K562 (cell line): ENCODE data around the gene SERPIND1. TPM values are rescaled to one million over a fixed set of nuclear protein-coding genes. Genes with fewer than 3 reads are reported as not detected.

Experiments used
- BRCA1 ChIP-seq, 2 experiments: fragments of 450-650 bp in 1 of 2; sonication (generic) in 1 of 2; formaldehyde crosslinking in 1 of 2; IDR thresholded peaks; 2 replicates each; pipeline versions ENCODE4 v1.5.0 to v1.6.1; 2017 to 2020; ENCODE audit warnings: mild to moderate bottlenecking in 1 of 2, missing genetic modification reagents in 1 of 2
- EGR1 ChIP-seq: fragments of 450-650 bp; conservative IDR thresholded peaks from 2 replicates; pipeline ENCODE4 v1.6.1; 2017; ENCODE audit warnings: mild to moderate bottlenecking
- KAT2B ChIP-seq: IDR thresholded peaks from one replicate; pipeline ENCODE4 v1.6.1; 2012; ENCODE audit warnings: low read depth, mild to moderate bottlenecking, control low read depth, inconsistent platforms, low read length, moderate library complexity
- NEUROD1 ChIP-seq: fragments of 150-350 bp; IDR thresholded peaks from 2 replicates; pipeline ENCODE4 v1.6.1; 2014; ENCODE audit warnings: borderline replicate concordance, low read length, low read depth; ENCODE audit not compliant: partially characterized antibody
- ZFP30 ChIP-seq: fragments of 250-450 bp; sonication (Bioruptor Pico); IDR thresholded peaks from 2 replicates; pipeline ENCODE4 v1.8.0; 2022; ENCODE audit warnings: moderate library complexity, mild to moderate bottlenecking, inconsistent platforms, borderline replicate concordance
- ZNF282 ChIP-seq: sonication (generic); formaldehyde crosslinking; IDR thresholded peaks from 2 replicates; pipeline ENCODE4 v1.8.1; 2023; ENCODE audit warnings: missing genetic modification reagents
- polyA plus RNA-seq, 8 experiments: library from polyadenylated mRNA; depleted of rRNA in 4 of 8; stranded (reverse) in 5 of 8; unstranded in 3 of 8; fragments of >200 nt; fragmentation: Nextera tagmentation in 2 of 8; fragmentation: Illumina TruSeq in 1 of 8; extraction: Ambion mirVana in 2 of 8; extraction: Trizol in 1 of 8; gene quantifications; 2 replicates each; pipeline versions ENCODE4 v1.2.1 to v1.2.3, GENCODE V29; 2011 to 2014; ENCODE audit warnings: inconsistent platforms in 1 of 8, missing spikeins in 1 of 8
- total RNA-seq, 7 experiments: library from RNA; depleted of rRNA in 6 of 7; stranded (reverse); fragments of >200 nt in 6 of 7; fragmentation: Illumina TruSeq in 2 of 7; extraction: Trizol in 2 of 7; gene quantifications; 2 replicates each; pipeline versions ENCODE4 v1.2.1 to v1.2.3, GENCODE V29; 2011 to 2021; ENCODE audit warnings: low replicate concordance in 1 of 7
- TF ChIP-seq, protein P1 (sequence below): fragments of 200-600 bp; sonication (generic); IDR thresholded peaks from one replicate; pipeline ENCODE4 v1.6.1; 2012; ENCODE audit warnings: mild to moderate bottlenecking, low read depth, low read length, inconsistent platforms
- TF ChIP-seq, protein P2 (sequence below): fragments of 450-650 bp; IDR thresholded peaks from 2 replicates; pipeline ENCODE4 v1.7.1; 2018; ENCODE audit warnings: mild to moderate bottlenecking, low read depth; ENCODE audit not compliant: partially characterized antibody

Gene SERPIND1
- total and polyA plus RNA-seq, 9 of the 15 experiments (the other 6 are each of a cell fraction or from before 2014, with no cell fraction given): 0.04 to 0.11 (median 0.09) TPM; not detected in 6

DNA sequence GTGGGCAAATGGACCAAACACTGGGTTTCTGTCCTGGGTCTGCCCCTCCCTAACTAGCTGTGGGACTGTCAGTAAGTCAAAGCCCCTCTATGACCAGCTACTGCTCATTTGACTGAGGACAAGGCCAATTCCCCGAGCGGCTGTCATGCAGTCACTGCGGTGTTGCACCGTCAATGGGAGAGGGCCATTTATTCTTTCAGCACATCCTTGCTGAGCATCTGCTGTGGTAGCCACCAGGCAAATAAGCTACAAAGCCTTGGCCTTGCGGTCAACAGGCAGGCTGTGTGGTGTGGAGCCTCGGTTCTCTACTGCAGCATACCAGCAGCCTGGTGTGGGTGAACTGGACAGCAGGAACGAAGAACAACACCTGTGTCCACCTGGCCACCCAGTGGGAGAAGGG lies 25.8 kb upstream of the SERPIND1 start (continued):
- no peak for TF ChIP-seq BRCA1 (IDR thresholded peaks at IDR 0.05)
- peak; percentile 60; the same call in 1 of the 2 replicates for TF ChIP-seq BRCA1 (CRISPR knock-in tag; IDR thresholded peaks at IDR 0.05)
- peak; percentile 45 for TF ChIP-seq NEUROD1
- TF ChIP-seq, protein P1, sequence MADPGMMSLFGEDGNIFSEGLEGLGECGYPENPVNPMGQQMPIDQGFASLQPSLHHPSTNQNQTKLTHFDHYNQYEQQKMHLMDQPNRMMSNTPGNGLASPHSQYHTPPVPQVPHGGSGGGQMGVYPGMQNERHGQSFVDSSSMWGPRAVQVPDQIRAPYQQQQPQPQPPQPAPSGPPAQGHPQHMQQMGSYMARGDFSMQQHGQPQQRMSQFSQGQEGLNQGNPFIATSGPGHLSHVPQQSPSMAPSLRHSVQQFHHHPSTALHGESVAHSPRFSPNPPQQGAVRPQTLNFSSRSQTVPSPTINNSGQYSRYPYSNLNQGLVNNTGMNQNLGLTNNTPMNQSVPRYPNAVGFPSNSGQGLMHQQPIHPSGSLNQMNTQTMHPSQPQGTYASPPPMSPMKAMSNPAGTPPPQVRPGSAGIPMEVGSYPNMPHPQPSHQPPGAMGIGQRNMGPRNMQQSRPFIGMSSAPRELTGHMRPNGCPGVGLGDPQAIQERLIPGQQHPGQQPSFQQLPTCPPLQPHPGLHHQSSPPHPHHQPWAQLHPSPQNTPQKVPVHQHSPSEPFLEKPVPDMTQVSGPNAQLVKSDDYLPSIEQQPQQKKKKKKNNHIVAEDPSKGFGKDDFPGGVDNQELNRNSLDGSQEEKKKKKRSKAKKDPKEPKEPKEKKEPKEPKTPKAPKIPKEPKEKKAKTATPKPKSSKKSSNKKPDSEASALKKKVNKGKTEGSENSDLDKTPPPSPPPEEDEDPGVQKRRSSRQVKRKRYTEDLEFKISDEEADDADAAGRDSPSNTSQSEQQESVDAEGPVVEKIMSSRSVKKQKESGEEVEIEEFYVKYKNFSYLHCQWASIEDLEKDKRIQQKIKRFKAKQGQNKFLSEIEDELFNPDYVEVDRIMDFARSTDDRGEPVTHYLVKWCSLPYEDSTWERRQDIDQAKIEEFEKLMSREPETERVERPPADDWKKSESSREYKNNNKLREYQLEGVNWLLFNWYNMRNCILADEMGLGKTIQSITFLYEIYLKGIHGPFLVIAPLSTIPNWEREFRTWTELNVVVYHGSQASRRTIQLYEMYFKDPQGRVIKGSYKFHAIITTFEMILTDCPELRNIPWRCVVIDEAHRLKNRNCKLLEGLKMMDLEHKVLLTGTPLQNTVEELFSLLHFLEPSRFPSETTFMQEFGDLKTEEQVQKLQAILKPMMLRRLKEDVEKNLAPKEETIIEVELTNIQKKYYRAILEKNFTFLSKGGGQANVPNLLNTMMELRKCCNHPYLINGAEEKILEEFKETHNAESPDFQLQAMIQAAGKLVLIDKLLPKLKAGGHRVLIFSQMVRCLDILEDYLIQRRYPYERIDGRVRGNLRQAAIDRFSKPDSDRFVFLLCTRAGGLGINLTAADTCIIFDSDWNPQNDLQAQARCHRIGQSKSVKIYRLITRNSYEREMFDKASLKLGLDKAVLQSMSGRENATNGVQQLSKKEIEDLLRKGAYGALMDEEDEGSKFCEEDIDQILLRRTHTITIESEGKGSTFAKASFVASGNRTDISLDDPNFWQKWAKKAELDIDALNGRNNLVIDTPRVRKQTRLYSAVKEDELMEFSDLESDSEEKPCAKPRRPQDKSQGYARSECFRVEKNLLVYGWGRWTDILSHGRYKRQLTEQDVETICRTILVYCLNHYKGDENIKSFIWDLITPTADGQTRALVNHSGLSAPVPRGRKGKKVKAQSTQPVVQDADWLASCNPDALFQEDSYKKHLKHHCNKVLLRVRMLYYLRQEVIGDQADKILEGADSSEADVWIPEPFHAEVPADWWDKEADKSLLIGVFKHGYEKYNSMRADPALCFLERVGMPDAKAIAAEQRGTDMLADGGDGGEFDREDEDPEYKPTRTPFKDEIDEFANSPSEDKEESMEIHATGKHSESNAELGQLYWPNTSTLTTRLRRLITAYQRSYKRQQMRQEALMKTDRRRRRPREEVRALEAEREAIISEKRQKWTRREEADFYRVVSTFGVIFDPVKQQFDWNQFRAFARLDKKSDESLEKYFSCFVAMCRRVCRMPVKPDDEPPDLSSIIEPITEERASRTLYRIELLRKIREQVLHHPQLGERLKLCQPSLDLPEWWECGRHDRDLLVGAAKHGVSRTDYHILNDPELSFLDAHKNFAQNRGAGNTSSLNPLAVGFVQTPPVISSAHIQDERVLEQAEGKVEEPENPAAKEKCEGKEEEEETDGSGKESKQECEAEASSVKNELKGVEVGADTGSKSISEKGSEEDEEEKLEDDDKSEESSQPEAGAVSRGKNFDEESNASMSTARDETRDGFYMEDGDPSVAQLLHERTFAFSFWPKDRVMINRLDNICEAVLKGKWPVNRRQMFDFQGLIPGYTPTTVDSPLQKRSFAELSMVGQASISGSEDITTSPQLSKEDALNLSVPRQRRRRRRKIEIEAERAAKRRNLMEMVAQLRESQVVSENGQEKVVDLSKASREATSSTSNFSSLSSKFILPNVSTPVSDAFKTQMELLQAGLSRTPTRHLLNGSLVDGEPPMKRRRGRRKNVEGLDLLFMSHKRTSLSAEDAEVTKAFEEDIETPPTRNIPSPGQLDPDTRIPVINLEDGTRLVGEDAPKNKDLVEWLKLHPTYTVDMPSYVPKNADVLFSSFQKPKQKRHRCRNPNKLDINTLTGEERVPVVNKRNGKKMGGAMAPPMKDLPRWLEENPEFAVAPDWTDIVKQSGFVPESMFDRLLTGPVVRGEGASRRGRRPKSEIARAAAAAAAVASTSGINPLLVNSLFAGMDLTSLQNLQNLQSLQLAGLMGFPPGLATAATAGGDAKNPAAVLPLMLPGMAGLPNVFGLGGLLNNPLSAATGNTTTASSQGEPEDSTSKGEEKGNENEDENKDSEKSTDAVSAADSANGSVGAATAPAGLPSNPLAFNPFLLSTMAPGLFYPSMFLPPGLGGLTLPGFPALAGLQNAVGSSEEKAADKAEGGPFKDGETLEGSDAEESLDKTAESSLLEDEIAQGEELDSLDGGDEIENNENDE: peak; percentile 32
- TF ChIP-seq, protein P2, sequence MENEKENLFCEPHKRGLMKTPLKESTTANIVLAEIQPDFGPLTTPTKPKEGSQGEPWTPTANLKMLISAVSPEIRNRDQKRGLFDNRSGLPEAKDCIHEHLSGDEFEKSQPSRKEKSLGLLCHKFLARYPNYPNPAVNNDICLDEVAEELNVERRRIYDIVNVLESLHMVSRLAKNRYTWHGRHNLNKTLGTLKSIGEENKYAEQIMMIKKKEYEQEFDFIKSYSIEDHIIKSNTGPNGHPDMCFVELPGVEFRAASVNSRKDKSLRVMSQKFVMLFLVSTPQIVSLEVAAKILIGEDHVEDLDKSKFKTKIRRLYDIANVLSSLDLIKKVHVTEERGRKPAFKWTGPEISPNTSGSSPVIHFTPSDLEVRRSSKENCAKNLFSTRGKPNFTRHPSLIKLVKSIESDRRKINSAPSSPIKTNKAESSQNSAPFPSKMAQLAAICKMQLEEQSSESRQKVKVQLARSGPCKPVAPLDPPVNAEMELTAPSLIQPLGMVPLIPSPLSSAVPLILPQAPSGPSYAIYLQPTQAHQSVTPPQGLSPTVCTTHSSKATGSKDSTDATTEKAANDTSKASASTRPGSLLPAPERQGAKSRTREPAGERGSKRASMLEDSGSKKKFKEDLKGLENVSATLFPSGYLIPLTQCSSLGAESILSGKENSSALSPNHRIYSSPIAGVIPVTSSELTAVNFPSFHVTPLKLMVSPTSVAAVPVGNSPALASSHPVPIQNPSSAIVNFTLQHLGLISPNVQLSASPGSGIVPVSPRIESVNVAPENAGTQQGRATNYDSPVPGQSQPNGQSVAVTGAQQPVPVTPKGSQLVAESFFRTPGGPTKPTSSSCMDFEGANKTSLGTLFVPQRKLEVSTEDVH: no peak
- no peak for TF ChIP-seq ZFP30 (CRISPR knock-in tag)
- no peak for TF ChIP-seq EGR1
- TF ChIP-seq KAT2B: no peak
- TF ChIP-seq ZNF282 (CRISPR knock-in tag): 0 out of 2 replicates have a peak, but pooled peaks have one; percentile 16
